ENCODE results near the gene KCNC3. TPM values are rescaled to one million over a fixed set of nuclear protein-coding genes. Genes with fewer than 3 reads are reported as not detected.

Gene KCNC3
- total and polyA plus RNA-seq, 2 of the 4 experiments (the other 2 are of a cell fraction) = 0.07 TPM; not detected in 1

- H3K36me3 ChIP-seq (ENCODE audit: control insufficient read depth, insufficient read depth, low read length) = no peaks in the 10 kb centered on the region
- H2AK5ac ChIP-seq (ENCODE audit: low read depth, low read length) = no peak overlapping the region
- ATAC-seq (ENCODE audit: low read depth) (no peak), DNase-seq (no peak)
- no peak overlapping the region for H2BK20ac ChIP-seq (ENCODE audit: low read depth, low read length)
- no peaks in the 10 kb centered on the region for H3K4me1 ChIP-seq (ENCODE audit: control insufficient read depth, insufficient read depth, low read length)
- no peak overlapping the region for H3K27ac ChIP-seq (ENCODE audit: insufficient read depth, low read length)
- H3K23ac ChIP-seq (ENCODE audit: low read depth, low read length) = no peak overlapping the region
- TF ChIP-seq NFE2L2 (IDR thresholded peaks at IDR 0.05; ENCODE audit: low read depth, low read length) (no peak), CTCF (conservative IDR thresholded peaks at IDR 0.05; ENCODE audit: low read depth, low read length) (no peak), MAFK (IDR thresholded peaks at IDR 0.05; ENCODE audit: low read depth, low read length) (no peak), RFX5 (IDR thresholded peaks at IDR 0.05; ENCODE audit: low read depth, low read length) (no peak), USF2 (IDR thresholded peaks at IDR 0.05; ENCODE audit: low read depth, low read length) (no peak), MXI1 (IDR thresholded peaks at IDR 0.05; ENCODE audit: borderline replicate concordance, low read depth, low read length) (no peak), FOS (IDR thresholded peaks at IDR 0.05; ENCODE audit: low read depth, low read length) (no peak), RCOR1 (IDR thresholded peaks at IDR 0.05; ENCODE audit: insufficient replicate concordance, low read length) (no peak)
- intact Hi-C loops (cut with micrococcal nuclease) = no loop called here
- H3K4me2 ChIP-seq (ENCODE audit: low read depth, low read length) = no peak overlapping the region
- no peak overlapping the region for H3K4me3 ChIP-seq (ENCODE audit: insufficient read depth, low read depth, low read length)
- H3K56ac ChIP-seq (ENCODE audit: extremely low read depth, insufficient read depth, low read length) = no peak overlapping the region
- 21% methylated on average over 9 of the region's 20 CpGs; no CpG with 5 or more reads in 1 of the 2 experiments for WGBS, 2 experiments (ENCODE audit: extremely low coverage in 2 of 2, insufficient read length in 1 of 2)
- no peak overlapping the region for H4K5ac ChIP-seq (ENCODE audit: low read depth, low read length)
- H3K14ac ChIP-seq (replicated peaks; ENCODE audit: low read depth, low read length) = no peak overlapping the region
- no TSS peak for BruUV-seq (replicated peaks)
- H3K9me3 ChIP-seq (ENCODE audit: control insufficient read depth, insufficient read depth, low read length) = peaks cover 11% of the 10 kb centered on the region
- POLR2A ChIA-PET (ENCODE audit: unreplicated experiment) = no interaction called here
- H3K79me1 ChIP-seq (ENCODE audit: low read depth in 1 of 2, low read length in 2 of 2) = no peaks in the 10 kb centered on the region
- H3K27me3 ChIP-seq (ENCODE audit: control insufficient read depth, insufficient read depth, low read length) = peaks cover 43% of the 10 kb centered on the region
- no peak overlapping the region for H2AFZ ChIP-seq (replicated peaks; ENCODE audit: low read length, poor library complexity)
- H2BK120ac ChIP-seq (ENCODE audit: low read depth, low read length) = no peak overlapping the region
- H4K91ac ChIP-seq (ENCODE audit: insufficient read depth, low read depth, low read length) = no peak overlapping the region
- H2AK9ac ChIP-seq (replicated peaks; ENCODE audit: low read depth, low read length, poor library complexity) = no peak overlapping the region
- no peaks in the 10 kb centered on the region for H3K9me1 ChIP-seq (ENCODE audit: insufficient read depth, low read length)
- H3K4ac ChIP-seq (ENCODE audit: low read depth, low read length) = no peak overlapping the region
- in situ Hi-C loops (cut with MboI; ENCODE audit: low sequenced_read_pairs) = no loop called here
- no peak overlapping the region for H4K8ac ChIP-seq (ENCODE audit: low read depth in 2 of 2, low read length in 2 of 2)
- CTCF ChIA-PET = no interaction called here
- no peak overlapping the region for H3K18ac ChIP-seq (ENCODE audit: low read depth, low read length)
- dilution Hi-C loops (cut with HindIII; ENCODE audit: low sequenced_read_pairs, unreplicated experiment) = no loop called here
- no peaks in the 10 kb centered on the region for H4K20me1 ChIP-seq (ENCODE audit: insufficient read depth, low read length)
- H2BK5ac ChIP-seq (ENCODE audit: low read depth, low read length, poor library complexity, severe bottlenecking) = no peak overlapping the region
- no peak overlapping the region for H3K9ac ChIP-seq (ENCODE audit: low read depth, low read length)
- no peak overlapping the region for H2BK15ac ChIP-seq (ENCODE audit: low read depth, low read length)
Measured at GRCh38 chr19:50327461-50328223, 1.5 kb downstream of the KCNC3 start.

All from IMR-90 (cell line).